Skeletal muscle tissue (tissue), 4 donors: ENCODE data around the gene FLNC. TPM values are rescaled to one million over a fixed set of nuclear protein-coding genes. Genes with fewer than 3 reads are reported as not detected.
A peak's percentile ranks its signal among the peaks of the same experiment; 100 is the strongest.

Experiments used
- H3K27ac ChIP-seq: one replicate; pipeline ENCODE4 v1.7.0; 2013; ENCODE audit warnings: mild to moderate bottlenecking, low read depth, low read length, inconsistent platforms
- H3K27me3 ChIP-seq, 3 donors: one replicate each; pipeline ENCODE4 v1.7.0; 2013; ENCODE audit warnings: low read length in 3 of 3; ENCODE audit not compliant: control insufficient read depth in 3 of 3, insufficient read depth in 3 of 3
- H3K36me3 ChIP-seq, 3 donors: one replicate each; pipeline ENCODE4 v1.7.0; 2013; ENCODE audit warnings: low read length in 3 of 3; ENCODE audit not compliant: control insufficient read depth in 3 of 3, insufficient read depth in 3 of 3
- H3K4me1 ChIP-seq, 3 donors: one replicate each; pipeline ENCODE4 v1.7.0; 2013; ENCODE audit warnings: low read length in 3 of 3, mild to moderate bottlenecking in 3 of 3; ENCODE audit not compliant: control insufficient read depth in 3 of 3, insufficient read depth in 3 of 3
- H3K4me3 ChIP-seq, 3 donors: one replicate each; pipeline ENCODE4 v1.7.0; 2013; ENCODE audit warnings: low read length in 3 of 3
- H3K9ac ChIP-seq, 3 donors: one replicate each; pipeline ENCODE4 v1.7.0; 2013; ENCODE audit warnings: low read length in 3 of 3, mild to moderate bottlenecking in 3 of 3, moderate library complexity in 2 of 3, low read depth in 1 of 3
- H3K9me3 ChIP-seq, 3 donors: one replicate each; pipeline ENCODE4 v1.7.0; 2013; ENCODE audit warnings: low read length in 3 of 3; ENCODE audit not compliant: control insufficient read depth in 3 of 3
- total RNA-seq: library from RNA; depleted of rRNA; stranded (reverse); fragments of >200 nt; gene quantifications from one replicate; pipeline ENCODE4 v1.2.3, GENCODE V29; 2014
- donor health status: Osteomylitis.

Gene FLNC
- total RNA-seq, 1 donor from 2014 or later, result 611 TPM

DNA sequence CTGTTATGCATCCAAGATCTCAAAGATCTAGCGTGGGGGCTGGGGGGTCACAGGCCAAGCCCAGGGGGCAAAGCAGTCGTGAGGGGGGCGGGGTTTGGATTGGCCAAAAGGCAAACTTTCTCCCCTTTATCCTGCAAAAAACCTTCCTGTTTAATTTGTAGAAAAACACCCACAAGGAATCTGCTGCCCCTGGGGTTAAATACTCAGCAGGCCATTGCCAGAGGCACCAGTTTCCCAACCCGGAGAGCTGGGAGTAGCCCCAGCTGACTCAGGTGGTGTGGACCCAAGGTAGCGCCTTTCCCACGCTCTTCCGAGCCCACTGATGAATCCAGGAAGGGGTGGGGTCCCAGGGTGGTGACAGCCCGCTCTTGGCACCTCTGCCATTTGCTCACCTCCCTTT lies 58.9 kb downstream of the FLNC start:
- Histone ChIP-seq H3K27ac (no peak overlapping the region), H3K9me3 (no peaks in the 10 kb centered on the region), H3K9ac (no peak overlapping the region), H3K36me3 (no peaks in the 10 kb centered on the region), H3K4me1 (no peaks in the 10 kb centered on the region), H3K4me3 (no peak overlapping the region), H3K27me3 (peaks cover 9 to 32% (median 27%) of the 10 kb centered on the region in 3 donors)

DNA sequence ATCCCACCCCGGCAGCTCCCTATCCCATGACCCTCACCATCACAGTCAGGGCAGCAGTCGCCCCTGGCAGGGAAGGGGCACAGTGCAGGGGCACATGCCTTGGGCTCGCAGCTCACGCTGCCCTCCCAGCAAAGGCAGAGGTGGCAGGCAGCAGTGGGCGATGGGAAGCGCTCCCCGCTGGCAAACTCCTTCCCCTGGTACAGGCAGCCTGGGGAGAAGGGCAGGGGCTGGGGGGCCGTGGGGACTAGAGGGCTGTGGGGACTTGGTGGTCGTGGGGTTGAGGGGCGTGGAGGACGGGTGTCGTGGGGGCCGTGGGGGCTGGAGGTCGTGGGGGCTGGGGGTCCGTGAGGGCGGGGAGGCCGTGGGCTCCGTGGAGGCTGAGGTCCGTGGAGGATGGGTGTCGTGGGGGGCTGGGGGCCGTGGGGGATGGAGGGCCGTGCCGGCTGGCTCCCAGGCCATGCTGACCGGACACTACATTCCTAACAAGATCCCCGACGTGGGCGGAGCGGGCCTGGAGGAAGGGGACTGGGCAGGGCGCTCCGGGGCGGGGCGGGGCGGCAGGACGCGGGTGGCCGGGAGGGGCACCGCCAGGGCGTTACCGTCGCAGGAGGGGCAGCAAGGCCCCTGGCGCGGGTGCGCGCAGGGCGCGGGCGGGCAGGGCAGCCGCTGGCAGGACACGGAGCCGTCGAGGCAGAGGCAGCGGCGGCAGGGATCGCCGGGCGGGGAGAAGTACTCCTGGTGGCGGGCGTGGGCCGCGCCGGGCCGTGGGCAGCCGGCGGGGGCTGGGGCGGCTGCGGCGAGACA lies 60.3 kb downstream of the FLNC start:
- no peaks in the 10 kb centered on the region for H3K36me3 ChIP-seq
- peaks cover 9 to 24% (median 23%) of the 10 kb centered on the region in 3 donors for H3K27me3 ChIP-seq
- H3K27ac ChIP-seq, result no peak overlapping the region
- no peak overlapping the region for H3K9ac ChIP-seq
- H3K4me3 ChIP-seq, result peak overlapping the region in 1 of 3 donors; percentile 22
- H3K9me3 ChIP-seq, result no peaks in the 10 kb centered on the region
- H3K4me1 ChIP-seq, result no peaks in the 10 kb centered on the region

DNA sequence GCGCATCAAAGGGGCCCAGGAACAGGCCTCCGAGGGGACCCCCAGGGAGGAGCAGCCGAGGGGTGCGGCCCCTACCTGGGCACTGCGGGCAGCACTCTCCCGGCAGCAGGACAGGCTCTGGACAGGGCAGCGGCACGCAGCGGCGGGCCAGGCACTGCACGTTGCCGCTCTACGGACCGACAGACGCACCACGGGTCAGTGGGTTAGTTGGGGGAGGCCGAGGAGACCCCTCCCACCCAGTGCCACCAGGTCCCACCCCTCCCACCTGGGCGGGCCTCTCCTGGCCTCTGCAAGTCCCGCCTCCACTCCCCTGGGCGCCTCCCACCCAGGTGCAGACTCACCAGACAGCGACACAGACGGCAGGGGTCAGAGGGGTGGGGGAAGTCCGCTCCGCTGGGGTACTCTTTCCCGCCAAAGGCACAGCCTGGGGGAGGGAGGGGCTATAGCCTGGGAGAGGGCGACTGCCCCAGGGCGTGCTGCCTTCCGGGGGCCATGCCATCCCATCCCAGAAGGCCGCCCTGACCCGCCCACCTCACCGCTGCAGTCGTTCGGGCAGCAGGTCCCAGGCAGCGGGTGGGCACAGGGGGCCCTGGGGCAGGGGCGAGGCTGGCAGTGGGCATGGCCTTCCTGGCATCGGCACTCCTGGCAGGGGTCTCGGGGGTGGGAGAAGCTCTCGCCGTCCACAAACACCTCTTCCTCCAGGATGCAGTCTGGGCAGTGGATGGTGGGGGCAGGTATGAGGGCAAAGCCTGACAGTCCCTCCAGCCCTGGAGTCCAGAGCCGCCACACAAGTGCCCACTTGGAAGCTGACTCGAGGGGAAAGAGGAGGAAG lies 61.1 kb downstream of the FLNC start:
- no peaks in the 10 kb centered on the region for H3K36me3 ChIP-seq
- H3K9ac ChIP-seq, result no peak overlapping the region
- H3K9me3 ChIP-seq, result no peaks in the 10 kb centered on the region
- peaks cover 9 to 23% (median 22%) of the 10 kb centered on the region in 3 donors for H3K27me3 ChIP-seq
- H3K4me1 ChIP-seq, result no peaks in the 10 kb centered on the region
- no peak overlapping the region for H3K27ac ChIP-seq
- peak overlapping the region in 1 of 3 donors; percentile 22 for H3K4me3 ChIP-seq

GRCh38 chr7:128891942-128892269 lies 61.7 kb downstream of the FLNC start:
- no peak overlapping the region for H3K27ac ChIP-seq
- peaks cover 9 to 22% (median 21%) of the 10 kb centered on the region in 3 donors for H3K27me3 ChIP-seq
- no peaks in the 10 kb centered on the region for H3K36me3 ChIP-seq
- no peaks in the 10 kb centered on the region for H3K4me1 ChIP-seq
- no peak overlapping the region for H3K9ac ChIP-seq
- H3K4me3 ChIP-seq, result no peak overlapping the region
- H3K9me3 ChIP-seq, result no peaks in the 10 kb centered on the region

- Histone ChIP-seq H3K4me3 (no peak overlapping the region), H3K9me3 (no peaks in the 10 kb centered on the region), H3K4me1 (no peaks in the 10 kb centered on the region), H3K9ac (no peak overlapping the region), H3K36me3 (no peaks in the 10 kb centered on the region), H3K27ac (no peak overlapping the region), H3K27me3 (peaks cover 9 to 20% (median 16%) of the 10 kb centered on the region in 3 donors)
Measured at GRCh38 chr7:128892521-128893250, 62.5 kb downstream of the FLNC start.

- Histone ChIP-seq H3K4me3 (no peak overlapping the region), H3K27me3 (peaks cover 9 to 16% (median 16%) of the 10 kb centered on the region in 3 donors), H3K9ac (no peak overlapping the region), H3K36me3 (no peaks in the 10 kb centered on the region), H3K27ac (no peak overlapping the region), H3K4me1 (no peaks in the 10 kb centered on the region), H3K9me3 (no peaks in the 10 kb centered on the region)
Measured at GRCh38 chr7:128893251-128894100, 63.3 kb downstream of the FLNC start.

GRCh38 chr7:128894101-128894440 lies 63.9 kb downstream of the FLNC start:
- peaks cover 9 to 16% (median 10%) of the 10 kb centered on the region in 3 donors for H3K27me3 ChIP-seq

GRCh38 chr7:128895320-128895719 lies 65.1 kb downstream of the FLNC start:
- Histone ChIP-seq H3K4me3 (no peak overlapping the region), H3K27me3 (peaks cover 5 to 12% (median 5%) of the 10 kb centered on the region in 3 donors), H3K4me1 (no peaks in the 10 kb centered on the region), H3K27ac (no peak overlapping the region), H3K36me3 (no peaks in the 10 kb centered on the region), H3K9ac (no peak overlapping the region), H3K9me3 (peaks cover 0 to 2% (median 0%) of the 10 kb centered on the region in 3 donors)

More at GRCh38 chr7:128894101-128894440, 63.9 kb downstream of the FLNC start:
- Histone ChIP-seq H3K27ac (no peak overlapping the region), H3K36me3 (no peaks in the 10 kb centered on the region), H3K9ac (no peak overlapping the region), H3K9me3 (no peaks in the 10 kb centered on the region), H3K4me1 (no peaks in the 10 kb centered on the region), H3K4me3 (no peak overlapping the region)

DNA sequence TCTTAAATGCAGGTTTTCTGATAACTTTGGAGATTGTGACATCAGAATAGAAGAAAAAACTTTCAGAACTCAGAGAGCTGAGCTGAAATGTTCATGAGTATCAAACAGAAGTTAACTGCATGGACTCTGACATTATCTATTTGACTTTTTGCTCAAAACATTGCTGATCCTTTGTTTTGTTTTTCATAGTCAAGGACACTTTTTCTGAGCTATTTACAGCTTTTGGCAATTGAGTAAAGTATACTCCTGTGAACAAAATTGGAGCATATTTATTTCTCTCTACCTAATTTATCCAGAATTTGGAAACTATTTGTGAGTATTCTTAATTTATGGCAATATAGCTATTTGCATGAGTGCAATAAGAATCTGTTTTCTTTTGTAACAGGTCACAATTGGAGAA lies 69.2 kb downstream of the FLNC start:
- Histone ChIP-seq H3K4me1 (no peaks in the 10 kb centered on the region), H3K27ac (no peak overlapping the region), H3K27me3 (peaks cover 0 to 5% (median 0%) of the 10 kb centered on the region in 3 donors), H3K9me3 (peaks cover 0 to 2% (median 0%) of the 10 kb centered on the region in 3 donors), H3K9ac (no peak overlapping the region), H3K36me3 (no peaks in the 10 kb centered on the region), H3K4me3 (no peak overlapping the region)
